ENCODE data around the gene SLC39A11.

- no peak for TF ChIP-seq CTCF (IDR thresholded peaks at IDR 0.05)
- TF ChIP-seq POLR2AphosphoS5 (IDR thresholded peaks at IDR 0.05), result no peak
- no peak for TF ChIP-seq POLR2A (IDR thresholded peaks at IDR 0.05)
- no peak for TF ChIP-seq EP300 (IDR thresholded peaks at IDR 0.05)
Observed at GRCh38 chr17:72898725-72899124, 193.8 kb downstream of the SLC39A11 start.
